Ascending aorta (tissue), 2 donors: ENCODE results near the gene PTPN23. TPM values are rescaled to one million over a fixed set of nuclear protein-coding genes. Genes with fewer than 3 reads are reported as not detected.

Experiments
- DNase-seq, 2 donors: peaks; one replicate each; pipeline ENCODE4 v3.0.0-alpha.2; 2019; ENCODE audit warnings: low spot score in 2 of 2
- H3K27ac ChIP-seq, 2 donors: fragments of 200-600 bp; sonication (generic); one replicate each; pipeline ENCODE4 v1.5.1; 2016 to 2017; ENCODE audit warnings: mild to moderate bottlenecking in 1 of 2
- H3K27me3 ChIP-seq: fragments of 200-600 bp; sonication (generic); one replicate; pipeline ENCODE4 v1.5.1; 2017
- H3K36me3 ChIP-seq, 2 donors: fragments of 200-600 bp; sonication (generic); one replicate each; pipeline ENCODE4 v1.5.1; 2016
- H3K4me1 ChIP-seq, 2 donors: fragments of 200-600 bp; sonication (generic); one replicate each; pipeline ENCODE4 v1.5.1; 2016 to 2017; ENCODE audit warnings: mild to moderate bottlenecking in 1 of 2
- H3K4me3 ChIP-seq, 2 donors: fragments of 200-600 bp; sonication (generic); one replicate each; pipeline ENCODE4 v1.5.1; 2016 to 2017; ENCODE audit warnings: mild to moderate bottlenecking in 1 of 2
- H3K9me3 ChIP-seq, 2 donors: fragments of 200-600 bp; sonication (generic); one replicate each; pipeline ENCODE4 v1.5.1; 2016
- CTCF ChIP-seq, 3 experiments: fragments of 200-600 bp in 2 of 3; fragments of 450-650 bp in 1 of 3; sonication (generic) in 2 of 3; IDR thresholded peaks; one replicate each; pipeline ENCODE4 v1.5.1; 2016 to 2019; ENCODE audit warnings: antibody characterized with exemption in 3 of 3, mild to moderate bottlenecking in 1 of 3, moderate library complexity in 1 of 3
- intact Hi-C: fragments of 100-400 bp; cut with DNase I; formaldehyde crosslinking; loops from one replicate; pipeline ENCODE4 v1.15.1; 2023
- total RNA-seq: library from RNA; depleted of rRNA; stranded (reverse); fragments of >200 nt; gene quantifications from one replicate; pipeline ENCODE4 v1.1.0, GENCODE V29; 2016

Gene PTPN23
- total RNA-seq, 1 donor from 2014 or later, result 35.2 TPM

DNA sequence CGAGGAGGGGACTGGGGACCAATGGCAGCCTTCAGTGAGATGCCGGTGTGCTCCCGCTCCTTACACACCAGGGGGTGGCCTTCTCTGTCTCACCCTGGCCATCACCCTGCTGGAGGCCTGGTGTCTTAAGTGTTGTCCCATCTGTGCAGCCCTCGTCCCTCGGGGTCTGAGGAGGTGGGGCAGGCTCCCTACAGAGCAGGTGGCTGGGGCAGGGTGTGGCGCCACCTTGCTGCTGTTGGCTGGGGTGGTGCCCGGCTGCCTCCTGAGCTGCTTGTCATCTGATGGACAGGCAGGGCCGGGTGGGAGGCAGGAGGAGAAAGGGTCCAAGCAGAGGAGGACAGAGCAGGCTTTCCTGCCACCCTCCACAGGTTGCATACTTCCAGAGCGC is 25.9 kb downstream of the PTPN23 start:
- Histone ChIP-seq H3K27me3 (no peaks in the 10 kb centered on the region), H3K9me3 (no peaks in the 10 kb centered on the region), H3K4me3 (no peak overlapping the region), H3K36me3 (peaks cover 59 to 64% of the 10 kb centered on the region in 2 donors), H3K27ac (no peak overlapping the region), H3K4me1 (peaks cover 0 to 12% of the 10 kb centered on the region in 2 donors)
- no peak for DNase-seq
- intact Hi-C loops, result no loop called here
- no peak for TF ChIP-seq CTCF (IDR thresholded peaks at IDR 0.05)

DNA sequence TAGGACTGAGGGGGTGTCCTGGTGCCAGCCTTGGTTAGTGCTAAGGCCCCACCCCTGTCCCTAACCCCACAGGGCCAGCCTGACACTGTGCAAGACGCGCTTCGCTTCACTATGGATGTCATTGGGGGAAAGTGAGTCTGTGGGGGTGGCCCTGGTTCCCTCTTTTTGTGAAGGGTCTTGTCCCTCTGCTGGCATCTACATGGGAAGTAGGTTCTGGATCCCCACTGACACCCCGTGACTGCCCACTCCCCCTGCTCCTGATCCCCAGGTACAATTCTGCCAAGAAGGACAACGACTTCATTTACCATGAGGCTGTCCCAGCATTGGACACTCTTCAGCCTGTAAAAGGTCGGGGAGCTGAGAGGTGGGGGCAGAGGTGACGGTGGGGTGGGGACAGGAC is 26.4 kb downstream of the PTPN23 start:
- no peak overlapping the region for H3K27ac ChIP-seq
- H3K9me3 ChIP-seq, result no peaks in the 10 kb centered on the region
- H3K4me3 ChIP-seq, result no peak overlapping the region
- TF ChIP-seq CTCF (IDR thresholded peaks at IDR 0.05), result no peak
- no peaks in the 10 kb centered on the region for H3K27me3 ChIP-seq
- intact Hi-C loops, result no loop called here
- peaks cover 0 to 12% of the 10 kb centered on the region in 2 donors for H3K4me1 ChIP-seq
- peaks cover 61 to 69% of the 10 kb centered on the region in 2 donors for H3K36me3 ChIP-seq
- no peak for DNase-seq

GRCh38 chr3:47407896-47408838 is 27.3 kb downstream of the PTPN23 start:
- Histone ChIP-seq H3K27ac (no peak overlapping the region), H3K36me3 (peaks cover 70 to 78% of the 10 kb centered on the region in 2 donors), H3K4me3 (no peak overlapping the region), H3K4me1 (peaks cover 0 to 12% of the 10 kb centered on the region in 2 donors), H3K9me3 (no peaks in the 10 kb centered on the region), H3K27me3 (no peaks in the 10 kb centered on the region)
- no peak for TF ChIP-seq CTCF (IDR thresholded peaks at IDR 0.05)
- intact Hi-C loops, result no loop called here
- DNase-seq, result no peak

DNA sequence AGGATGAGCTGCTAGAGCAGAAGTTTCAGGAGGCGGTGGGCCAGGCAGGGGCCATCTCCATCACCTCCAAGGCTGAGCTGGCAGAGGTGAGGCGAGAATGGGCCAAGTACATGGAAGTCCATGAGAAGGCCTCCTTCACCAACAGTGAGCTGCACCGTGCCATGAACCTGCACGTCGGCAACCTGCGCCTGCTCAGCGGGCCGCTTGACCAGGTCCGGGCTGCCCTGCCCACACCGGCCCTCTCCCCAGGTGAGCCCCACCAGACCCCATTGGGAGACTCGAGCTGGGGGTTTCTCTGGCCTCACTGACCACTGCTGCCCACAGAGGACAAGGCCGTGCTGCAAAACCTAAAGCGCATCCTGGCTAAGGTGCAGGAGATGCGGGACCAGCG is 28.0 kb downstream of the PTPN23 start:
- no peaks in the 10 kb centered on the region for H3K27me3 ChIP-seq
- peaks cover 72 to 85% of the 10 kb centered on the region in 2 donors for H3K36me3 ChIP-seq
- DNase-seq, result no peak
- no peak for TF ChIP-seq CTCF (IDR thresholded peaks at IDR 0.05)
- H3K4me3 ChIP-seq, result no peak overlapping the region
- H3K27ac ChIP-seq, result no peak overlapping the region
- H3K9me3 ChIP-seq, result no peaks in the 10 kb centered on the region
- H3K4me1 ChIP-seq, result peaks cover 0 to 12% of the 10 kb centered on the region in 2 donors
- intact Hi-C loops, result no loop called here

DNA sequence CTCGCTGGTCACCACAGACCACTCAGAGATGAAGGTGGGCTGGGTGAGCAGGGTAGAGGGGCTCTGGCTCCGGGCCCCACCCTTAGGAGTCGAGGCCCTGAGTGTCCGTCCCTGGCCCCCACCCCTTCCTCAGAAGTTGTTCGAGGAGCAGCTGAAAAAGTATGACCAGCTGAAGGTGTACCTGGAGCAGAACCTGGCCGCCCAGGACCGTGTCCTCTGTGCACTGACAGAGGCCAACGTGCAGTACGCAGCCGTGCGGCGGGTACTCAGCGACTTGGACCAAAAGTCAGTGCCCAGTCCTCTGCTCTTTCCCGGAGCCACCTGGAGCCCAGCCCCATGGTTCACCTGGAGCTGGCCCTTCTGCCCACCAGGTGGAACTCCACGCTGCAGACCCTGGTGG is 28.5 kb downstream of the PTPN23 start:
- Histone ChIP-seq H3K9me3 (no peaks in the 10 kb centered on the region), H3K36me3 (peaks cover 76 to 89% of the 10 kb centered on the region in 2 donors), H3K4me3 (no peak overlapping the region), H3K27me3 (no peaks in the 10 kb centered on the region), H3K4me1 (peaks cover 0 to 12% of the 10 kb centered on the region in 2 donors), H3K27ac (no peak overlapping the region)
- no peak for DNase-seq
- no peak for TF ChIP-seq CTCF (IDR thresholded peaks at IDR 0.05)
- intact Hi-C loops, result no loop called here
